Stomach (tissue), 4 donors: ENCODE results near the gene MAPK1.

Source experiments
- EP300 ChIP-seq: sonication (generic); formaldehyde crosslinking; IDR thresholded peaks from one replicate; pipeline ENCODE4 v1.6.1; 2017; ENCODE audit warnings: antibody characterized with exemption
- POLR2A ChIP-seq, 4 donors: fragments of 450-650 bp; IDR thresholded peaks; one replicate each; pipeline ENCODE4 v1.6.1; 2016; ENCODE audit warnings: antibody characterized with exemption in 4 of 4, control low read depth in 2 of 4, mild to moderate bottlenecking in 1 of 4, moderate library complexity in 1 of 4
- POLR2AphosphoS5 ChIP-seq, 3 donors: sonication (generic); formaldehyde crosslinking; IDR thresholded peaks; one replicate each; pipeline ENCODE4 v1.6.1; 2016; ENCODE audit warnings: antibody characterized with exemption in 3 of 3
- TF ChIP-seq, protein P1 (sequence below), 7 experiments: fragments of 450-650 bp in 4 of 7; fragments of 200-600 bp in 3 of 7; sonication (generic) in 3 of 7; IDR thresholded peaks; one replicate each; pipeline ENCODE4 v1.5.1; 2016 to 2019; ENCODE audit warnings: antibody characterized with exemption in 7 of 7, control low read depth in 2 of 7, mild to moderate bottlenecking in 1 of 7

DNA sequence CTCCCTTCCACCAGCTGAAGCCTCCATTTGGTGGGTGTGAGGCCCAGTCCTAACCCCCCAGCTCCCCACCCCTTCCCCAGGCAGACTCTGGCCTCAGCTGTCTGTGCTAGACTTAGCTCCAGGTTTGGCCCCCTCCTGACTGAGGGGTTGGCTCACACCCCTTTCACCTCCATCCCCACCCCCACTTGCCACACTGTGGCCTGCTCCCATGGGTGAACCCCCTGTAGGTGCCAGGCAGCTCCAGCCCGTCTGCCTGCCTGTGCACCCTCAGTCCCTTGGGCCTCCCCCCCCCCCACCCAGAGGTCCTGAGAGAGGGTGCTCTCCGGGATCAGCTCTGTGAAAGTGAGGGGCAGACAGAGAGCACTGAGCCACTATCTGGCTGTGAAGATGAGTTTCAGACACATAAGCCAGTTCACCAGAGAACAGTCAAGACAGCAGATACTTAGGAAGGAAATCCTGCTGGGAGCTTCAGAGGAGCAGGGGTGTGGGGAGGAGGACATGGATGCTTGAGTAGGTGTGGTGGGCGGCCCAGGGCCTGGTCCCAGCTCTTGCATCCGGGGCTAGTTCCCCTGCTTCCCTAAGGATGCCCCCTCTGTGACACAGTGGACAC, 49.0 kb upstream of the MAPK1 start:
- TF ChIP-seq POLR2A (IDR thresholded peaks at IDR 0.05), result no peak
- TF ChIP-seq, protein P1, sequence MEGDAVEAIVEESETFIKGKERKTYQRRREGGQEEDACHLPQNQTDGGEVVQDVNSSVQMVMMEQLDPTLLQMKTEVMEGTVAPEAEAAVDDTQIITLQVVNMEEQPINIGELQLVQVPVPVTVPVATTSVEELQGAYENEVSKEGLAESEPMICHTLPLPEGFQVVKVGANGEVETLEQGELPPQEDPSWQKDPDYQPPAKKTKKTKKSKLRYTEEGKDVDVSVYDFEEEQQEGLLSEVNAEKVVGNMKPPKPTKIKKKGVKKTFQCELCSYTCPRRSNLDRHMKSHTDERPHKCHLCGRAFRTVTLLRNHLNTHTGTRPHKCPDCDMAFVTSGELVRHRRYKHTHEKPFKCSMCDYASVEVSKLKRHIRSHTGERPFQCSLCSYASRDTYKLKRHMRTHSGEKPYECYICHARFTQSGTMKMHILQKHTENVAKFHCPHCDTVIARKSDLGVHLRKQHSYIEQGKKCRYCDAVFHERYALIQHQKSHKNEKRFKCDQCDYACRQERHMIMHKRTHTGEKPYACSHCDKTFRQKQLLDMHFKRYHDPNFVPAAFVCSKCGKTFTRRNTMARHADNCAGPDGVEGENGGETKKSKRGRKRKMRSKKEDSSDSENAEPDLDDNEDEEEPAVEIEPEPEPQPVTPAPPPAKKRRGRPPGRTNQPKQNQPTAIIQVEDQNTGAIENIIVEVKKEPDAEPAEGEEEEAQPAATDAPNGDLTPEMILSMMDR (IDR thresholded peaks at IDR 0.05), result no peak
- TF ChIP-seq POLR2AphosphoS5 (IDR thresholded peaks at IDR 0.05), result no peak
- no peak for TF ChIP-seq EP300
